ENCODE measurements around the gene RAET1G. TPM values are rescaled to one million over a fixed set of nuclear protein-coding genes. Genes with fewer than 3 reads are reported as not detected.

Gene RAET1G
- total RNA-seq, 2 experiments from 2014 or later: not detected

DNA sequence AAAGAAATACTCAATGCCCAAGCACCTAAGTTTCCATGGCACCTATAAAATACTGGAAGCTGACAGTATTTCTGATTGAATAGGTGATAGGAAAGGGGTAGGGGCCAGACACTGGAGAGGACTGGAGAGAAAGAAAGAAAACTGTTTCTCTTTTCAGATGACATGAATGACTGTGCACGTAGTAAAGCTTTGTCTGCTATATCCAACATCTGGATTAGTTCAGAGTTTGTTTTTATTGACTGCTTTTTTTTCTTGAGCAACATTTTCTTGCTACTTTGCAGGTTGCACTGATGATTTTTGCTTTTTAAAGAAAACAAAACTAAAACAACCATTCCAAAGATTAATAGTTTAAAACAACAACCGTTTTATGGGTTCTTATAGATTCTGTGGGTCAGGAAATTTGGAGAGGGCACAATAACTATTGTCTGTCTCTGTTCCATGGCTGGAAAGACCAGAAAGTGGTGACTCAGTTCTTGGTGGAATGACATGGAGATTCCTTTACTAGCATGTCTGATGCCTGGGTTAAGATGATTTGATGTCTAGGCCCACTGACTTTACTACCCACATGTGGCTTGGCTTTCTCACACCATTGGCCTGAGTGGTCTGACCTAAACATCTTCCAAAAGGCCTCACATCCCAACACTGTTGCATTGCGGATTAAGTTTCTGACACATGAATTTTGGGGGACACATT lies 46.5 kb downstream of the RAET1G start:
- no peaks in the 10 kb centered on the region for H3K79me2 ChIP-seq (ENCODE audit: insufficient read depth, low read depth, low read length)
- no peak for DNase-seq (ENCODE audit: low spot score)
- no peak overlapping the region for H3K27ac ChIP-seq (ENCODE audit: low read depth, low read length, poor library complexity, severe bottlenecking)
- no peak overlapping the region for H3K4me2 ChIP-seq (ENCODE audit: low read length)
- no TSS peak for BruUV-seq (replicated peaks)
- H3K4me1 ChIP-seq (ENCODE audit: insufficient read depth, low read length, poor library complexity, severe bottlenecking): no peaks in the 10 kb centered on the region
- intact Hi-C loops (cut with micrococcal nuclease; ENCODE audit: unreplicated experiment): no loop called here
- POLR2A ChIA-PET: no interaction called here
- H3K9me2 ChIP-seq (ENCODE audit: insufficient read depth, low read length): no peaks in the 10 kb centered on the region
- no peaks in the 10 kb centered on the region for H4K20me1 ChIP-seq (ENCODE audit: insufficient read depth, low read length)
- CTCF ChIA-PET (ENCODE audit: unreplicated experiment): interaction anchor here (1.2 kb wide), 1 partner anchor 8 kb away, joined by 4 read pairs; no protein-coding TSS in a partner anchor
- H2AFZ ChIP-seq (ENCODE audit: low read length): no peak overlapping the region
- no peak overlapping the region for H3K4me3 ChIP-seq (ENCODE audit: low read depth, low read length, poor library complexity, severe bottlenecking)
- TF ChIP-seq EZH2phosphoT487 (IDR thresholded peaks at IDR 0.05; ENCODE audit: borderline replicate concordance, low read depth, low read length): no peak
- TF ChIP-seq, protein P1, sequence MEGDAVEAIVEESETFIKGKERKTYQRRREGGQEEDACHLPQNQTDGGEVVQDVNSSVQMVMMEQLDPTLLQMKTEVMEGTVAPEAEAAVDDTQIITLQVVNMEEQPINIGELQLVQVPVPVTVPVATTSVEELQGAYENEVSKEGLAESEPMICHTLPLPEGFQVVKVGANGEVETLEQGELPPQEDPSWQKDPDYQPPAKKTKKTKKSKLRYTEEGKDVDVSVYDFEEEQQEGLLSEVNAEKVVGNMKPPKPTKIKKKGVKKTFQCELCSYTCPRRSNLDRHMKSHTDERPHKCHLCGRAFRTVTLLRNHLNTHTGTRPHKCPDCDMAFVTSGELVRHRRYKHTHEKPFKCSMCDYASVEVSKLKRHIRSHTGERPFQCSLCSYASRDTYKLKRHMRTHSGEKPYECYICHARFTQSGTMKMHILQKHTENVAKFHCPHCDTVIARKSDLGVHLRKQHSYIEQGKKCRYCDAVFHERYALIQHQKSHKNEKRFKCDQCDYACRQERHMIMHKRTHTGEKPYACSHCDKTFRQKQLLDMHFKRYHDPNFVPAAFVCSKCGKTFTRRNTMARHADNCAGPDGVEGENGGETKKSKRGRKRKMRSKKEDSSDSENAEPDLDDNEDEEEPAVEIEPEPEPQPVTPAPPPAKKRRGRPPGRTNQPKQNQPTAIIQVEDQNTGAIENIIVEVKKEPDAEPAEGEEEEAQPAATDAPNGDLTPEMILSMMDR (conservative IDR thresholded peaks at IDR 0.05; ENCODE audit: low read length): no peak
- H3K36me3 ChIP-seq (ENCODE audit: insufficient read depth, low read length): no peaks in the 10 kb centered on the region
- H3K9me3 ChIP-seq (ENCODE audit: low read length): 0 out of 2 replicates have a peak, but pooled peaks cover 9% of the 10 kb centered on the region

DNA sequence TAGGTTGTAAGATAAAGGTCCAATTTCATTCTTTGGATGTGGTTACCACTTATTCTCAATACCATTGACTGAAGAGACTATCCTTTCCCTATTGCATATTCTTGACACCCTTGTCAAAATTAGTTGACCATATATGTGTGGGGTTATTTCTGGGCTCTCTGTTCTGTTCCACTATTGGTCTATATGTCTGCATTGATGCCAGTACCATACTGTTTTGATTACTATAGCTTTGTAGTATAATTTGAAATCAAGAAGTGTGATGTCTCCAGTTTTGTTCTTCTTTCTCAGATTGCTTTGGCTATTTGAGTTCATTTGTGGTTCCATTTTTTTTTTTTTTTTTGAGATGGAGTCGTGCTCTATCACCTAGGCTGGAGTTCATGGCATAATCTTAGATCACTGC lies 50.7 kb downstream of the RAET1G start:
- Histone ChIP-seq H3K9me3 (ENCODE audit: low read length) (0 out of 2 replicates have a peak, but pooled peaks cover 9% of the 10 kb centered on the region), H3K27ac (ENCODE audit: low read depth, low read length, poor library complexity, severe bottlenecking) (no peak overlapping the region), H3K9me2 (ENCODE audit: insufficient read depth, low read length) (no peaks in the 10 kb centered on the region), H4K20me1 (ENCODE audit: insufficient read depth, low read length) (no peaks in the 10 kb centered on the region), H3K36me3 (ENCODE audit: insufficient read depth, low read length) (no peaks in the 10 kb centered on the region), H3K4me3 (ENCODE audit: low read depth, low read length, poor library complexity, severe bottlenecking) (no peak overlapping the region), H2AFZ (ENCODE audit: low read length) (no peak overlapping the region), H3K4me2 (ENCODE audit: low read length) (no peak overlapping the region), H3K79me2 (ENCODE audit: insufficient read depth, low read depth, low read length) (no peaks in the 10 kb centered on the region), H3K4me1 (ENCODE audit: insufficient read depth, low read length, poor library complexity, severe bottlenecking) (no peaks in the 10 kb centered on the region)
- CTCF ChIA-PET (ENCODE audit: unreplicated experiment): no interaction called here
- intact Hi-C loops (cut with micrococcal nuclease; ENCODE audit: unreplicated experiment): no loop called here
- no peak for DNase-seq (ENCODE audit: low spot score)
- TF ChIP-seq, protein P1 (conservative IDR thresholded peaks at IDR 0.05; ENCODE audit: low read length): no peak
- no peak for TF ChIP-seq EZH2phosphoT487 (IDR thresholded peaks at IDR 0.05; ENCODE audit: borderline replicate concordance, low read depth, low read length)
- BruUV-seq (replicated peaks): no TSS peak
- POLR2A ChIA-PET: interaction anchor here (0.7 kb wide), 2 partner anchors 53 to 65 kb away, joined by 4 to 5 read pairs; no protein-coding TSS in a partner anchor

DNA sequence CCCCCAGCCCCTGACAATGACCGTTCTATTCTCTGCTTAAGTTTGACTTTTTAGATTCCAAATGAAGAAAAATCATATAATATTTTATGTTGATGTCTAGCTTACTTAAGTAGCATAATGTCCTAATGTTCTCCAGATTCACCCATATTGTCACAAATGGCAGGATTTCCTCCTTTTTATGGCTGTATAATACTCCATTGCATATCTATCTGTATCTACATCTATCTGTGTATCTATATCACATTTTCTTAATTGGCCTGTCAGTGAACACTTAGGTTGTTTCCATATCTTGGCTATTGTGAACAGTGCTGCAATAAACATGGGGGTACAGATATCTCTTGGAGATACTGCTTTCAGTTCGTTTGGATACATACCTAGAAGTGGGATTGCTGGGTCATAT lies 51.7 kb downstream of the RAET1G start:
- no peaks in the 10 kb centered on the region for H3K9me2 ChIP-seq (ENCODE audit: insufficient read depth, low read length)
- POLR2A ChIA-PET: no interaction called here
- H3K79me2 ChIP-seq (ENCODE audit: insufficient read depth, low read depth, low read length): no peaks in the 10 kb centered on the region
- intact Hi-C loops (cut with micrococcal nuclease; ENCODE audit: unreplicated experiment): no loop called here
- 0 out of 2 replicates have a peak, but pooled peaks cover 9% of the 10 kb centered on the region for H3K9me3 ChIP-seq (ENCODE audit: low read length)
- TF ChIP-seq, protein P1 (conservative IDR thresholded peaks at IDR 0.05; ENCODE audit: low read length): no peak
- TF ChIP-seq EZH2phosphoT487 (IDR thresholded peaks at IDR 0.05; ENCODE audit: borderline replicate concordance, low read depth, low read length): no peak
- H3K4me1 ChIP-seq (ENCODE audit: insufficient read depth, low read length, poor library complexity, severe bottlenecking): no peaks in the 10 kb centered on the region
- H3K36me3 ChIP-seq (ENCODE audit: insufficient read depth, low read length): no peaks in the 10 kb centered on the region
- no TSS peak for BruUV-seq (replicated peaks)
- H3K4me2 ChIP-seq (ENCODE audit: low read length): no peak overlapping the region
- H4K20me1 ChIP-seq (ENCODE audit: insufficient read depth, low read length): no peaks in the 10 kb centered on the region
- H3K27ac ChIP-seq (ENCODE audit: low read depth, low read length, poor library complexity, severe bottlenecking): no peak overlapping the region
- H3K4me3 ChIP-seq (ENCODE audit: low read depth, low read length, poor library complexity, severe bottlenecking): no peak overlapping the region
- no peak overlapping the region for H2AFZ ChIP-seq (ENCODE audit: low read length)
- no peak for DNase-seq (ENCODE audit: low spot score)
- CTCF ChIA-PET (ENCODE audit: unreplicated experiment): no interaction called here

Measured in OCI-LY7 (cell line).